GM18505 (cell line): ENCODE data around the gene TP53AIP1.

Experiments
- ATAC-seq: cut with Tn5 transposase; IDR thresholded peaks from one replicate; pipeline ENCODE4 v1.9.1; 2021; ENCODE audit not compliant: unreplicated experiment
- POLR2A ChIP-seq: IDR thresholded peaks from 4 replicates; pipeline ENCODE4 v1.6.1; 2011; ENCODE audit warnings: borderline replicate concordance; ENCODE audit not compliant: insufficient read depth, insufficient read length; ENCODE audit errors: extremely low read depth

Gene TP53AIP1

GRCh38 chr11:128938156-128938885, 4.3 kb downstream of the TP53AIP1 start:
- no peak for ATAC-seq
- TF ChIP-seq POLR2A: no peak

GRCh38 chr11:128937480-128937879, 5.2 kb downstream of the TP53AIP1 start:
- ATAC-seq: no peak
- TF ChIP-seq POLR2A: no peak

GRCh38 chr11:128936606-128937251, 5.9 kb downstream of the TP53AIP1 start:
- no peak for ATAC-seq
- no peak for TF ChIP-seq POLR2A

- TF ChIP-seq POLR2A: no peak
- no peak for ATAC-seq
Measured at GRCh38 chr11:128934926-128935325, 7.7 kb downstream of the TP53AIP1 start.

GRCh38 chr11:128934351-128934750, 8.3 kb downstream of the TP53AIP1 start:
- ATAC-seq: no peak
- no peak for TF ChIP-seq POLR2A

GRCh38 chr11:128933481-128934178, 9.0 kb downstream of the TP53AIP1 start:
- TF ChIP-seq POLR2A: no peak
- no peak for ATAC-seq

GRCh38 chr11:128931668-128932067, 11.0 kb downstream of the TP53AIP1 start:
- no peak for ATAC-seq
- TF ChIP-seq POLR2A: no peak

- no peak for ATAC-seq
- no peak for TF ChIP-seq POLR2A
Measured at GRCh38 chr11:128931066-128931465, 11.6 kb downstream of the TP53AIP1 start.

GRCh38 chr11:128929991-128930390, 12.7 kb downstream of the TP53AIP1 start:
- no peak for ATAC-seq
- TF ChIP-seq POLR2A: no peak

- no peak for ATAC-seq
- TF ChIP-seq POLR2A: no peak
Measured at GRCh38 chr11:128929468-128929867, 13.2 kb downstream of the TP53AIP1 start.

GRCh38 chr11:128928400-128928799, 14.3 kb downstream of the TP53AIP1 start:
- peak; percentile 97 for ATAC-seq
- TF ChIP-seq POLR2A: no peak

GRCh38 chr11:128927683-128928336, 14.9 kb downstream of the TP53AIP1 start:
- no peak for TF ChIP-seq POLR2A
- ATAC-seq: no peak

- no peak for TF ChIP-seq POLR2A
- no peak for ATAC-seq
Measured at GRCh38 chr11:128927108-128927461, 15.6 kb downstream of the TP53AIP1 start.
